ENCODE results near the gene EVI5L. TPM values are rescaled to one million over a fixed set of nuclear protein-coding genes. Genes with fewer than 3 reads are reported as not detected.

Gene EVI5L
- total RNA-seq, 1 donor from 2014 or later, result 15.5 TPM

DNA sequence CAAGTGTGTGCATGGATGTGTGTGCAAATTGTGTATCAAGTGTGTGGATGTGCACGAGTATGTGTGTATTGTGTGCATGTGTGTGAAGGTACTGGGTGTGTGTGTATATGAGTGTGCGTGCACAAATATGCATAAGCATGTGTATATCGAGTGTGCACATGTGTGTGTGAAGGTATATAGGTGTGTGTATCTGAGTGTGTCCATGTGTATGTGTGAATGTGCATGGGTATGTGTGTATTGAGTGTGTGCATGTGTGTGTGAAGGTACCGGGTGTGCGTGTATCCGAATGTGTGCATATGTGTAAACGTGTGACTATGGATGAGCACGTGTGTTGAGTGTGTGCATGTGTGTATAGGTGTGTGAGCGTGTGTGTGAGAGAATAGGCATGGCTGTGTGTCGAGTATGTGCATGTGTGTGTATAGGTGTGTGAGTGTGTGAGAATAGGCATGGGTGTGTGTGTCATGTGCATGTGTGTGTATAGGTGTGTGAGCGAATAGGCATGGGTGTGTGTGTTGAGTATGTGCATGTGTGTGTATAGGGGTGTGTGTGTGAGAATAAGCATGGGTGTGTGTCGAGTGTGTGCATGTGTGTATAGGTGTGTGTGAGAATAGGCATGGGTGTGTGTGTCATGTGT, 12.8 kb downstream of the EVI5L start:
- no peak overlapping the region for H3K4me3 ChIP-seq

DNA sequence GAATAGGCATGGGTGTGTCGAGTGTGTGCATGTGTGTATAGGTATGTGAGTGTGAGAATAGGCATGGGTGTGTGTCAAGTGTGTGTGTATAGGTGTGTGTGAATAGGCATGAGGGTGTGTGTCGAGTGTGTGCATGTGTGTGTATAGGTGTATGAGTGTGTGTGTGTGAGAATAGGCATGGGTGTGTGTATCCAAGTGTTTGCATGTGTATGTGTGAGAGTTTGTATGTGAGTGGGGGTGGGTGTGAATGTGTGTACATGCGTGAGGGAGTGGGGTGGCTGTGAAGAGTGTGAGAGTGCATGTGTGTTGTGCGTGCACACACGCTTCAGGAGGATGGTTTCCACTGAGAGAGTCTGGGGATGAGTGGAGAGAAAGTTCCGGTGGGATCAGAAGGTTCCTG, 13.5 kb downstream of the EVI5L start:
- TF ChIP-seq, protein P1, sequence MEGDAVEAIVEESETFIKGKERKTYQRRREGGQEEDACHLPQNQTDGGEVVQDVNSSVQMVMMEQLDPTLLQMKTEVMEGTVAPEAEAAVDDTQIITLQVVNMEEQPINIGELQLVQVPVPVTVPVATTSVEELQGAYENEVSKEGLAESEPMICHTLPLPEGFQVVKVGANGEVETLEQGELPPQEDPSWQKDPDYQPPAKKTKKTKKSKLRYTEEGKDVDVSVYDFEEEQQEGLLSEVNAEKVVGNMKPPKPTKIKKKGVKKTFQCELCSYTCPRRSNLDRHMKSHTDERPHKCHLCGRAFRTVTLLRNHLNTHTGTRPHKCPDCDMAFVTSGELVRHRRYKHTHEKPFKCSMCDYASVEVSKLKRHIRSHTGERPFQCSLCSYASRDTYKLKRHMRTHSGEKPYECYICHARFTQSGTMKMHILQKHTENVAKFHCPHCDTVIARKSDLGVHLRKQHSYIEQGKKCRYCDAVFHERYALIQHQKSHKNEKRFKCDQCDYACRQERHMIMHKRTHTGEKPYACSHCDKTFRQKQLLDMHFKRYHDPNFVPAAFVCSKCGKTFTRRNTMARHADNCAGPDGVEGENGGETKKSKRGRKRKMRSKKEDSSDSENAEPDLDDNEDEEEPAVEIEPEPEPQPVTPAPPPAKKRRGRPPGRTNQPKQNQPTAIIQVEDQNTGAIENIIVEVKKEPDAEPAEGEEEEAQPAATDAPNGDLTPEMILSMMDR (IDR thresholded peaks at IDR 0.05), result no peak
- Histone ChIP-seq H3K9me3 (no peaks in the 10 kb centered on the region), H3K27ac (no peak overlapping the region), H3K36me3 (no peaks in the 10 kb centered on the region), H3K4me1 (no peaks in the 10 kb centered on the region), H3K27me3 (no peaks in the 10 kb centered on the region), H3K4me3 (no peak overlapping the region)
- no peak for ATAC-seq
- intact Hi-C loops (cut with DNase I), result no loop called here
- DNase-seq, result no peak

More for the DNA sequence above, 12.8 kb downstream of the EVI5L start:
- intact Hi-C loops (cut with DNase I), result no loop called here
- no peaks in the 10 kb centered on the region for H3K4me1 ChIP-seq
- no peaks in the 10 kb centered on the region for H3K27me3 ChIP-seq
- no peak overlapping the region for H3K27ac ChIP-seq
- ATAC-seq (no peak), DNase-seq (no peak)
- TF ChIP-seq, protein P1 (IDR thresholded peaks at IDR 0.05), result no peak
- no peaks in the 10 kb centered on the region for H3K9me3 ChIP-seq
- H3K36me3 ChIP-seq, result no peaks in the 10 kb centered on the region

DNA sequence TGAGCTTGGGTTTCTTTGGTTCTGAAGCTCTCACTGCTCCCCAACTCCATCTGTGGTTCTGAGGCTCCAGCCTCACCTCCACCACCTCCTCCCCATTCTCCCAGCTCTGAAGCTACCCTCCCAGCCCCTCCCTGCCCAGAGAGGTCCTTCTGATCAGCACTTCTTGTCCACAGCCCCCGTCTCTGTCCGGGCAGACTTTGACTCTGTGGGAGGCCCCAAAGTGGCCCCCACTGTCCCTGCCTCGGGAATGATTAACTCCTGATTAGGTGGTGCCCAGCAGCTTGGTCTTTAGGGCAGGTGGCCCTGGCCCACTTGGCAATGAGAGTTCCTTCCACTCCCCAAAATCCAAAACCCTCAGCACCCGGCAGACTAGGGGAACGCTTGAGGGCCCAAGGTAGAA, 14.4 kb downstream of the EVI5L start:
- Histone ChIP-seq H3K27ac (no peak overlapping the region), H3K9me3 (no peaks in the 10 kb centered on the region), H3K4me3 (no peak overlapping the region), H3K4me1 (no peaks in the 10 kb centered on the region), H3K36me3 (no peaks in the 10 kb centered on the region), H3K27me3 (no peaks in the 10 kb centered on the region)
- ATAC-seq, result no peak
- no peak for DNase-seq
- intact Hi-C loops (cut with DNase I), result no loop called here
- TF ChIP-seq, protein P1 (IDR thresholded peaks at IDR 0.05), result no peak

DNA sequence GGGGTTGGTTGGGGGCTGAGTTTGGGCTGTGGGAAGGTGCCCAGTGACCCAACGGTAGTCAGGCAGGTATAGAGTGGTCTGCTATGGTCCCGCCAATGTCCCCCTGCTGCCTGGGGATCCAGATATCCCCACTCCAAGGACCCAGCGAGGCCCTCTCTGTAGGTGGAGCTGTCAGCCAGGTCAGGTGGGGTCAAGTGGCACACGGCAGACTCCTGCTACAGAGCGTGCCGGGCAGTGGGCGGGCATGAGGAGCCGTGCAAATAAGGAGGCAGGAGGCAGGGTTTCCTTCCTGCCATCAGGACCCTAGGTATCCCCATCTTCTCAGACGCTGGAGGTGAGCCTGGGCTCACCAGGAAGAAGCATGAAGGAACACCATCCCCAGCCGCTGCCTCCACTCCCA, 14.9 kb downstream of the EVI5L start:
- DNase-seq, result no peak
- H3K27me3 ChIP-seq, result no peaks in the 10 kb centered on the region
- ATAC-seq, result no peak
- H3K4me3 ChIP-seq, result no peak overlapping the region
- H3K4me1 ChIP-seq, result no peaks in the 10 kb centered on the region
- H3K27ac ChIP-seq, result no peak overlapping the region
- TF ChIP-seq, protein P1 (IDR thresholded peaks at IDR 0.05), result no peak
- no peaks in the 10 kb centered on the region for H3K36me3 ChIP-seq
- intact Hi-C loops (cut with DNase I), result no loop called here
- no peaks in the 10 kb centered on the region for H3K9me3 ChIP-seq

DNA sequence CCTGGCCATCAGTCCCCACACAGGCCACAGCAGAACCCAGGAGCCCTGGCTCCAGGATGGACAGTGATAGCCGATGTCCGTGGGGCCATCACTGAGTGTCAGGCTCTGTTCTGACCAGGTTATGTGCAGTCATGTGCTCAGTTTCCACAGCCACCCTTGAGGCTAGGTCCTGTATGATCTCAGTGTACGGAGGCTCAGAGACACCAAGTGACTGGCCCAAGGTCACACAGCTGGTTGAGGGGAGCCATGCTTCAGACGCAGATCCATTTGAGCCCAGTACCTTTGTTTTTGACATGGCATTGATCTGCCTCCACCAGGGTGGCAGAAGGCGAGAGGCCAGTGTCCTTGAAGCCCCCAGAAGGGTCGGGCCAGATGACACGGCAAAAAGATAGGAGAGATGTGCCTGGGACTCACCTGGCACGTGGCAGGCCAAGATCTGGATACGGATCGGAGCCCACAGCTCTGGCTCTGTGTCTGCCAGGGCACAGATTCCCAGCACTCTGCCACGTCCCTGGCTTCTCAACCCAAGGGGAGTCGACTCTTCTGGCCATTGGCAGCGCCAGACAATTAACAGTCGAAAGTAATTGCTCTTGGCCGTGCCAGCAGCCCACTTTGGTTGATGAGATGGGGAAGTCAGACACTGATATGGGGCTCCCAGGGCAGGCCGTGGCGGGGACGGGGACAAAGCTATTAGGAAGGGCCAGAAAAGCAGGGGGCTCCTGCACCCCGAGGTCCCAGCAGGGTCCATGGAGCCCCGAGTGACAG, 15.6 kb downstream of the EVI5L start:
- ATAC-seq (no peak), DNase-seq (no peak)
- TF ChIP-seq, protein P1 (IDR thresholded peaks at IDR 0.05), result no peak
- H3K4me1 ChIP-seq, result no peaks in the 10 kb centered on the region
- no peak overlapping the region for H3K4me3 ChIP-seq
- no peak overlapping the region for H3K27ac ChIP-seq
- H3K36me3 ChIP-seq, result no peaks in the 10 kb centered on the region
- no peaks in the 10 kb centered on the region for H3K9me3 ChIP-seq
- intact Hi-C loops (cut with DNase I), result no loop called here
- no peaks in the 10 kb centered on the region for H3K27me3 ChIP-seq
